HepG2 (cell line): ENCODE results near the gene COPS6. TPM values are rescaled to one million over a fixed set of nuclear protein-coding genes. Genes with fewer than 3 reads are reported as not detected.
A peak's percentile ranks its signal among the peaks of the same experiment; 100 is the strongest.

Source experiments
- ATAC-seq: fragments of 200-7000 bp; cut with Tn5 transposase; 3 replicates; pipeline ENCODE4 v1.9.1; 2020; ENCODE audit warnings: mild to moderate bottlenecking, moderate library complexity
- BruUV-seq: library from RNA; stranded (reverse); fragments of 400-500 nt; replicated peaks from 2 replicates; lab custom pipeline; 2021; lab: Mats Ljungman, UMichigan
- CTCF ChIA-PET: fragments of 300-600 bp; formaldehyde crosslinking; extraction: SDS; loops from one replicate; lab custom pipeline; 2021; ENCODE audit warnings: low total read pairs, inconsistent platforms, low intra/inter-chr PET ratio; lab: Yijun Ruan, JAX
- POLR2A ChIA-PET: fragments of 350-600 bp; sonication (Branson Sonifier 250); formaldehyde crosslinking; loops from one replicate; lab custom pipeline; 2020; ENCODE audit warnings: antibody characterized with exemption, inconsistent platforms; lab: Yijun Ruan, JAX
- DNase-seq: peaks from one replicate; pipeline ENCODE4 v3.0.0-alpha.2; 2015; ENCODE audit warnings: low spot score
- FAIRE-seq: peaks from 3 replicates; lab custom pipeline; 2011; peaks lifted over from hg19 to GRCh38; lab: Jason Lieb, UNC
- H2AFZ ChIP-seq: one replicate; pipeline ENCODE4 v1.6.1; 2011; ENCODE audit warnings: low read length, inconsistent platforms
- H3K27ac ChIP-seq: fragments of 300-600 bp; 3 replicates; pipeline ENCODE4 v1.8.0; 2011; ENCODE audit warnings: mixed run types, mild to moderate bottlenecking, mixed read lengths, low read length, inconsistent platforms; ENCODE audit not compliant: insufficient read depth; ENCODE audit errors: extremely low read length
- H3K27me3 ChIP-seq, 2 experiments: fragments of 200-600 bp in 1 of 2; 2 replicates in 1 of 2; 3 replicates in 1 of 2; pipeline versions ENCODE4 v1.6.0 to v1.8.0; 2011; ENCODE audit warnings: low read length in 2 of 2, mild to moderate bottlenecking in 2 of 2, moderate library complexity in 2 of 2, inconsistent platforms in 1 of 2; ENCODE audit not compliant: insufficient read depth in 2 of 2, control insufficient read depth in 1 of 2
- H3K36me3 ChIP-seq, 2 experiments: fragments of 200-600 bp in 1 of 2; replicated peaks in 1 of 2; 2 replicates in 1 of 2; 3 replicates in 1 of 2; pipeline versions ENCODE4 v1.5.1 to v1.8.0; 2011; ENCODE audit warnings: low read length in 2 of 2, inconsistent platforms in 1 of 2; ENCODE audit not compliant: insufficient read depth in 2 of 2, control insufficient read depth in 1 of 2
- H3K4me1 ChIP-seq: 2 replicates; pipeline ENCODE4 v1.5.1; 2012; ENCODE audit warnings: low read length, inconsistent platforms; ENCODE audit not compliant: insufficient read depth
- H3K4me2 ChIP-seq: 2 replicates; pipeline ENCODE4 v1.6.0; 2011; ENCODE audit warnings: low read depth, low read length, inconsistent platforms
- H3K4me3 ChIP-seq, 3 experiments: fragments of 200-600 bp in 1 of 3; sonication (generic), shearing (Covaris generic) in 1 of 3; replicated peaks in 1 of 3; 2 replicates each; pipeline ENCODE4 v1.5.1; 2011 to 2016; ENCODE audit warnings: low read length in 3 of 3, inconsistent platforms in 2 of 3, low read depth in 2 of 3, mild to moderate bottlenecking in 2 of 3, control low read depth in 1 of 3, mixed read lengths in 1 of 3; ENCODE audit not compliant: insufficient read depth in 1 of 3
- H3K79me2 ChIP-seq: one replicate; pipeline ENCODE4 v1.6.1; 2011; ENCODE audit warnings: low read length, inconsistent platforms; ENCODE audit not compliant: insufficient read depth
- H3K9ac ChIP-seq: 2 replicates; pipeline ENCODE4 v1.6.0; 2011; ENCODE audit warnings: mild to moderate bottlenecking, low read depth, low read length, inconsistent platforms; ENCODE audit not compliant: insufficient read depth
- H3K9me3 ChIP-seq: 2 replicates; pipeline ENCODE4 v1.5.1; 2012; ENCODE audit warnings: mild to moderate bottlenecking, low read length
- H4K20me1 ChIP-seq: 2 replicates; pipeline ENCODE4 v1.6.0; 2011; ENCODE audit warnings: inconsistent platforms, mild to moderate bottlenecking, low read length, moderate library complexity; ENCODE audit not compliant: insufficient read depth
- AKAP8 ChIP-seq: sonication (generic); formaldehyde crosslinking; IDR thresholded peaks from 2 replicates; pipeline ENCODE4 v1.5.1; 2020; ENCODE audit warnings: mild to moderate bottlenecking, missing genetic modification reagents
- ELF3 ChIP-seq: IDR thresholded peaks from 2 replicates; pipeline ENCODE4 v1.6.1; 2016; ENCODE audit warnings: missing genetic modification reagents, missing compliant biosample characterization
- EP300 ChIP-seq, 3 experiments: sonication (generic) in 1 of 3; formaldehyde crosslinking in 1 of 3; IDR thresholded peaks; 2 replicates each; pipeline versions ENCODE4 v1.5.1 to v1.6.1; 2011 to 2020; ENCODE audit warnings: low read depth in 2 of 3, low read length in 2 of 3, borderline replicate concordance in 1 of 3, improper control_type of control experiment in 1 of 3, mild to moderate bottlenecking in 1 of 3, missing genetic modification reagents in 1 of 3, moderate library complexity in 1 of 3
- FOXA3 ChIP-seq: IDR thresholded peaks from 2 replicates; pipeline ENCODE4 v1.6.1; 2016; ENCODE audit warnings: missing genetic modification reagents, missing compliant biosample characterization
- GATAD2A ChIP-seq: IDR thresholded peaks from 2 replicates; pipeline ENCODE4 v1.6.1; 2016
- GTF2F1 ChIP-seq: fragments of 150-350 bp; IDR thresholded peaks from 2 replicates; pipeline ENCODE4 v1.6.1; 2014; ENCODE audit warnings: low read length
- KDM2A ChIP-seq: sonication (generic); formaldehyde crosslinking; IDR thresholded peaks from 2 replicates; pipeline ENCODE4 v1.4.0; 2020; ENCODE audit warnings: low read depth, missing genetic modification reagents, borderline replicate concordance
- MAFK ChIP-seq, 2 experiments: IDR thresholded peaks in 1 of 2; conservative IDR thresholded peaks in 1 of 2; 2 replicates each; pipeline ENCODE4 v1.6.1; 2011; ENCODE audit warnings: improper control_type of control experiment in 2 of 2, low read length in 2 of 2
- MED1 ChIP-seq: sonication (generic); formaldehyde crosslinking; IDR thresholded peaks from 2 replicates; pipeline ENCODE4 v1.4.0; 2020; ENCODE audit warnings: missing genetic modification reagents
- MEIS1 ChIP-seq: sonication (generic); formaldehyde crosslinking; IDR thresholded peaks from 2 replicates; pipeline ENCODE4 v1.9.0; 2021; ENCODE audit warnings: mild to moderate bottlenecking, missing genetic modification reagents, moderate library complexity, borderline replicate concordance
- RAD21 ChIP-seq: fragments of 450-650 bp; formaldehyde crosslinking; IDR thresholded peaks from 2 replicates; pipeline ENCODE4 v1.5.0; 2020; ENCODE audit warnings: mild to moderate bottlenecking
- RFXAP ChIP-seq: sonication (generic); formaldehyde crosslinking; IDR thresholded peaks from 2 replicates; pipeline ENCODE4 v1.4.0; 2020; ENCODE audit warnings: missing genetic modification reagents, borderline replicate concordance
- SALL1 ChIP-seq: sonication (generic); formaldehyde crosslinking; IDR thresholded peaks from 2 replicates; pipeline ENCODE4 v1.8.0; 2022; ENCODE audit warnings: mild to moderate bottlenecking, missing genetic modification reagents
- SMC3 ChIP-seq: IDR thresholded peaks from 2 replicates; pipeline ENCODE4 v1.6.1; 2011; ENCODE audit warnings: low read length, improper control_type of control experiment
- SNAPC2 ChIP-seq: sonication (generic); formaldehyde crosslinking; IDR thresholded peaks from 2 replicates; pipeline ENCODE4 v1.8.1; 2022; ENCODE audit warnings: mild to moderate bottlenecking, missing genetic modification reagents
- STAG1 ChIP-seq: sonication (generic); formaldehyde crosslinking; IDR thresholded peaks from 2 replicates; pipeline ENCODE4 v1.4.0; 2020; ENCODE audit warnings: missing genetic modification reagents
- TEAD3 ChIP-seq: optimal IDR thresholded peaks from 2 replicates; pipeline ENCODE3; 2016; ENCODE audit warnings: borderline replicate concordance
- TGIF2 ChIP-seq: IDR thresholded peaks from 2 replicates; pipeline ENCODE4 v1.6.1; 2016; ENCODE audit warnings: control low read depth, missing compliant biosample characterization
- THAP11 ChIP-seq: IDR thresholded peaks from 2 replicates; pipeline ENCODE4 v1.6.1; 2016; ENCODE audit warnings: missing biosample characterization, missing genetic modification reagents
- ZNF282 ChIP-seq: fragments of 450-650 bp; IDR thresholded peaks from 2 replicates; pipeline ENCODE4 v1.6.1; 2018; ENCODE audit not compliant: partially characterized antibody
- ZNF331 ChIP-seq: sonication (generic); formaldehyde crosslinking; IDR thresholded peaks from 2 replicates; pipeline ENCODE4 v1.4.0; 2020; ENCODE audit warnings: missing genetic modification reagents
- ZNF512 ChIP-seq: sonication (generic); formaldehyde crosslinking; IDR thresholded peaks from 2 replicates; pipeline ENCODE4 v1.4.0; 2020; ENCODE audit warnings: mild to moderate bottlenecking, missing genetic modification reagents
- ZNF552 ChIP-seq: sonication (generic); formaldehyde crosslinking; IDR thresholded peaks from 2 replicates; pipeline ENCODE4 v1.9.0; 2022; ENCODE audit warnings: missing genetic modification reagents, mild to moderate bottlenecking, borderline replicate concordance
- ZNF747 ChIP-seq: sonication (generic); formaldehyde crosslinking; IDR thresholded peaks from 2 replicates; pipeline ENCODE4 v1.8.1; 2023; ENCODE audit warnings: missing genetic modification reagents, mild to moderate bottlenecking, borderline replicate concordance
- WGBS: methylation state at CpG from one replicate; pipeline ENCODE4 v1.1.6; 2017; ENCODE audit warnings: low lambda C conversion rate; 5-methylcytosine and 5-hydroxymethylcytosine counted together
- in situ Hi-C: cut with HindIII; loops from 2 replicates; pipeline ENCODE4 v1.10.0; 2017; ENCODE audit warnings: low pct_unique_long_range_greater_than_20kb; ENCODE audit not compliant: extremely low pct_ligation_motif_present
- intact Hi-C: fragments of 100-400 bp; cut with micrococcal nuclease; formaldehyde crosslinking; loops from one replicate; pipeline ENCODE4 v1.10.0; 2022; ENCODE audit not compliant: unreplicated experiment
- polyA plus RNA-seq, 8 experiments: library from polyadenylated mRNA; depleted of rRNA in 3 of 8; stranded (reverse) in 7 of 8; unstranded in 1 of 8; fragments of >200 nt; fragmentation: Illumina TruSeq in 4 of 8; extraction: Trizol in 4 of 8; gene quantifications; 2 replicates each; pipeline versions ENCODE4 v1.2.1 to v1.2.3, GENCODE V29; 2011 to 2016; ENCODE audit warnings: low read depth in 4 of 8, missing spikeins in 1 of 8, mixed read lengths in 1 of 8; ENCODE audit not compliant: insufficient read depth in 1 of 8
- total RNA-seq, 5 experiments: library from RNA; depleted of rRNA; stranded (reverse); fragments of >200 nt; fragmentation: Illumina TruSeq; extraction: Trizol; gene quantifications; 2 replicates each; pipeline ENCODE4 v1.2.3, GENCODE V29; 2016; ENCODE audit warnings: low read depth in 1 of 5

The COPS6 gene
- total and polyA plus RNA-seq, 2 of the 13 experiments (the other 11 are each of a cell fraction or from before 2014, with no cell fraction given) = 33.4 to 117 TPM

GRCh38 chr7:100132126-100132525, 43.4 kb downstream of the COPS6 start (continued):
- TF ChIP-seq GTF2F1 = no peak
- TF ChIP-seq MEIS1 = no peak
- no peak for TF ChIP-seq ZNF552 (CRISPR knock-in tag)
- no peak for TF ChIP-seq SNAPC2 (CRISPR knock-in tag)
- TF ChIP-seq, all 625 proteins: peak for 0

GRCh38 chr7:100132697-100133151, 44.0 kb downstream of the COPS6 start:
- ATAC-seq (peak; percentile 83), FAIRE-seq (peak; percentile 95), DNase-seq (peak; percentile 57)
- Histone ChIP-seq H3K36me3 (no peaks in the 10 kb centered on the region), H3K27ac (no peak overlapping the region), H3K9me3 (no peaks in the 10 kb centered on the region), H3K79me2 (no peaks in the 10 kb centered on the region), H3K4me1 (peaks cover 31% of the 10 kb centered on the region), H3K4me3 (no peak overlapping the region), H2AFZ (peak overlapping the region; percentile 56), H3K27me3 (no peaks in the 10 kb centered on the region), H3K4me2 (peak overlapping the region; percentile 57), H4K20me1 (no peaks in the 10 kb centered on the region), H3K9ac (peak overlapping the region; percentile 27; the same call in 1 of the 2 replicates)
- ChIA-PET POLR2A (interaction anchor here (1.0 to 1.7 kb wide), 3 partner anchors 16 to 84 kb away, joined by 3 to 6 read pairs (median 4); partner anchors contain the start of genes AP4M1 and LAMTOR4), CTCF (interaction anchor here (0.9 to 1.9 kb wide), 4 partner anchors 10 to 213 kb away, joined by 3 to 17 read pairs (median 4); no protein-coding TSS in a partner anchor)
- BruUV-seq = no TSS peak
- in situ Hi-C loops (loop anchor here (5.0 kb wide), 1 partner anchor 80 kb away; no protein-coding TSS in a partner anchor), intact Hi-C loops (loop anchor here (2.0 kb wide), 1 partner anchor 84 kb away; no protein-coding TSS in a partner anchor)
- 6% methylated on average over 3 of the region's 3 CpGs for WGBS
- TF ChIP-seq SALL1 (CRISPR knock-in tag) (peak; percentile 20; the same call in 1 of the 2 replicates), EP300 (IDR thresholded peaks at IDR 0.05; ENCODE audit: low read depth in 2 of 2, low read length in 2 of 2) (no peak), EP300 (CRISPR knock-in tag; IDR thresholded peaks at IDR 0.05; ENCODE audit: borderline replicate concordance) (no peak), ZNF747 (CRISPR knock-in tag) (no peak), ZNF282 (no peak), MAFK (conservative IDR thresholded peaks at IDR 0.05 in 1 of 2, IDR thresholded peaks at IDR 0.05 in 1 of 2; ENCODE audit: low read length in 2 of 2) (0 out of 4 replicates have a peak, but pooled peaks of 1 of the 2 experiments have one; percentile 2), ELF3 (CRISPR knock-in tag) (0 out of 2 replicates have a peak, but pooled peaks have one; percentile 14), TGIF2 (CRISPR knock-in tag) (0 out of 2 replicates have a peak, but pooled peaks have one; percentile 32), AKAP8 (CRISPR knock-in tag) (no peak), ZNF331 (CRISPR knock-in tag) (peak; percentile 48; the same call in 1 of the 2 replicates), STAG1 (CRISPR knock-in tag) (peak; percentile 95), FOXA3 (CRISPR knock-in tag) (0 out of 2 replicates have a peak, but pooled peaks have one; percentile 10), RAD21 (CRISPR knock-in tag) (peak; percentile 82), MED1 (no peak), GATAD2A (CRISPR knock-in tag) (no peak; the same call in 1 of the 2 replicates), SMC3 (peak; percentile 93), ZNF512 (CRISPR knock-in tag) (peak; percentile 81; the same call in 1 of the 2 replicates), TEAD3 (CRISPR knock-in tag) (peak; percentile 40), THAP11 (CRISPR knock-in tag) (peak; percentile 23; the same call in 1 of the 2 replicates), RFXAP (CRISPR knock-in tag) (0 out of 2 replicates have a peak, but pooled peaks have one; percentile 25), KDM2A (CRISPR knock-in tag) (peak; percentile 45)
